ENCODE results near the gene TUBB. TPM values are rescaled to one million over a fixed set of nuclear protein-coding genes. Genes with fewer than 3 reads are reported as not detected.

Gene TUBB
- total and polyA plus RNA-seq, 10 donors = 109 to 344 (median 243) TPM

DNA sequence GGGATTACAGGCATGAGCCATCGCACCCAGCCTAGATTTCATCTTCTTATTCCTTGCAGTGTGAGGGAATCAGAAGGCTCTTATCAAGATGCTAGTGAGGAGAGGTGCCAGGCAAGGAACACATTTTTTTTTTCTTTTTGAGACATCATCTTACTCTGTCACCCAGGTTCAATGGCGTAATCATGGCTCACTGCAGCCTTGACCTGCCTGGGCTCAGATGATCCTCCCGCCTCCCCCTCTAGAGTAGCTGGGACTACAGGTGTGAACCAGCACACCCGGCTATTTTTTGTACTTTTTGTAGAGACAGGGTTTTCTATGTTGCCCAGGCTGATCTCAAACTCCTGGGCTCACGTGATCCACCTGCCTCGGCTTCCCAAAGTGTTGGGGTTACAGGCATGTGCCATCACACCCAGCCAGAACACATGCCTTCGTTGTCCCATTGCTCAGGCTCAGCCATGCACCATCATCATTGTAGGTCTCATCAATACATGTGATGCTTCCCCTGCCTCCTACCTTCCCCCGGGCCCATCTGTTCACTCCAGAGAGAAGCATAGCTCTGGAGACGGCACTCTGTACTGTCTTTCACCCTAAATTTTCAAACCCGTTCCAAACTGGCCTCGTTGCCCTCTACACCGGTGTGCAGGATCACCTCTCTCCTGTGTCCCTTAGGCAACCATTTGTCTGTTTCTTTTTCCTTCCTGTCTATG is 12.2 kb downstream of the TUBB start:
- TF ChIP-seq, protein P1, sequence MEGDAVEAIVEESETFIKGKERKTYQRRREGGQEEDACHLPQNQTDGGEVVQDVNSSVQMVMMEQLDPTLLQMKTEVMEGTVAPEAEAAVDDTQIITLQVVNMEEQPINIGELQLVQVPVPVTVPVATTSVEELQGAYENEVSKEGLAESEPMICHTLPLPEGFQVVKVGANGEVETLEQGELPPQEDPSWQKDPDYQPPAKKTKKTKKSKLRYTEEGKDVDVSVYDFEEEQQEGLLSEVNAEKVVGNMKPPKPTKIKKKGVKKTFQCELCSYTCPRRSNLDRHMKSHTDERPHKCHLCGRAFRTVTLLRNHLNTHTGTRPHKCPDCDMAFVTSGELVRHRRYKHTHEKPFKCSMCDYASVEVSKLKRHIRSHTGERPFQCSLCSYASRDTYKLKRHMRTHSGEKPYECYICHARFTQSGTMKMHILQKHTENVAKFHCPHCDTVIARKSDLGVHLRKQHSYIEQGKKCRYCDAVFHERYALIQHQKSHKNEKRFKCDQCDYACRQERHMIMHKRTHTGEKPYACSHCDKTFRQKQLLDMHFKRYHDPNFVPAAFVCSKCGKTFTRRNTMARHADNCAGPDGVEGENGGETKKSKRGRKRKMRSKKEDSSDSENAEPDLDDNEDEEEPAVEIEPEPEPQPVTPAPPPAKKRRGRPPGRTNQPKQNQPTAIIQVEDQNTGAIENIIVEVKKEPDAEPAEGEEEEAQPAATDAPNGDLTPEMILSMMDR (IDR thresholded peaks at IDR 0.05 in 8 of 11, conservative IDR thresholded peaks at IDR 0.05 in 3 of 11) = no peak
- no peak for TF ChIP-seq POLR2AphosphoS5 (IDR thresholded peaks at IDR 0.05)
- no peak for TF ChIP-seq POLR2A (IDR thresholded peaks at IDR 0.05)
- H3K36me3 ChIP-seq = peaks cover 0 to 100% (median 77%) of the 10 kb centered on the region in 6 donors
- H3K4me3 ChIP-seq = no peak overlapping the region
- intact Hi-C loops (cut with DNase I; ENCODE audit: low total_unique reads) = no loop called here
- H3K27me3 ChIP-seq (replicated peaks in 1 of 7) = no peaks in the 10 kb centered on the region
- no peaks in the 10 kb centered on the region for H3K9me3 ChIP-seq
- no peak overlapping the region for H3K27ac ChIP-seq
- peaks cover 25 to 83% (median 42%) of the 10 kb centered on the region in 6 donors for H3K4me1 ChIP-seq
- DNase-seq = no peak
- WGBS, 5 donors = 93 to 97% (median 93%) methylated on average over 12 of the region's 12 CpGs

DNA sequence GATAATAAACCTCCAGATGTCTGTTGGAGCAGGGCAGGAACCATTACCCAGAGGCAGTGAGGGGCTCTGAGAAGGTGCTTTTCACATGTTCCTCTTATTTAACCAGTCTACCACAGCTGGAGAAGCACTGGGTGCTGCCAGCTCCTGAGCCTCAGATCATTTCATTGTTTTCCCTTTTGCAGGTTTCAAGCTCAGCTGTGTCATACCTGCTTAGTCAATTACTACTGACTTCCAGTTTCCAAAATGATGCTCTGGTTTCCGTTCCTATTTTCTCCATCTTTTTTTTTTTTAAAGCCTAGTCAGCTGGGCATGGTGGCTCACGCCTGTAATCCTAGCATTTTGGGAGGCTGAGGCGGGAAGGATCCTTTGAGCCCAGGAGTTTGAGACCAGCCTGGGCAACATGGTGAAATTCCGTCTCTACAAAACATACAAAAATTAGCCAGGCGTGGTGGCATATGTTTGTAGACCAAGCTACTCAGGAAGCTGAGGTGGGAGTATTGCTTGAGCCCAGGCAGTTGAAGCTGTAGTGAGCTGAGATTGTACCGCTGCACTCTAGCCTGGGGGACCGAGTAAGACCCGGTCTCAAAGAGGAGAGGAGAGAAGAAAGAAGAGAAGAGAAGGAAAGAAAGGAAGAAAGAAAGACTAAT is 15.6 kb downstream of the TUBB start:
- no peak for DNase-seq
- WGBS, 5 donors = 65 to 80% (median 72%) methylated on average over 8 of the region's 8 CpGs
- Histone ChIP-seq H3K9me3 (no peaks in the 10 kb centered on the region), H3K36me3 (peaks cover 5 to 100% (median 72%) of the 10 kb centered on the region in 6 donors), H3K27ac (peak overlapping the region in 5 of 8 donors; percentile 17 to 84 (median 74)), H3K4me3 (no peak overlapping the region), H3K27me3 (replicated peaks in 1 of 7) (no peaks in the 10 kb centered on the region), H3K4me1 (peaks cover 33 to 93% (median 66%) of the 10 kb centered on the region in 6 donors)
- no peak for TF ChIP-seq POLR2A (IDR thresholded peaks at IDR 0.05)
- no peak for TF ChIP-seq POLR2AphosphoS5 (IDR thresholded peaks at IDR 0.05)
- TF ChIP-seq, protein P1 (IDR thresholded peaks at IDR 0.05 in 8 of 11, conservative IDR thresholded peaks at IDR 0.05 in 3 of 11) = no peak
- intact Hi-C loops (cut with DNase I; ENCODE audit: low total_unique reads) = no loop called here

DNA sequence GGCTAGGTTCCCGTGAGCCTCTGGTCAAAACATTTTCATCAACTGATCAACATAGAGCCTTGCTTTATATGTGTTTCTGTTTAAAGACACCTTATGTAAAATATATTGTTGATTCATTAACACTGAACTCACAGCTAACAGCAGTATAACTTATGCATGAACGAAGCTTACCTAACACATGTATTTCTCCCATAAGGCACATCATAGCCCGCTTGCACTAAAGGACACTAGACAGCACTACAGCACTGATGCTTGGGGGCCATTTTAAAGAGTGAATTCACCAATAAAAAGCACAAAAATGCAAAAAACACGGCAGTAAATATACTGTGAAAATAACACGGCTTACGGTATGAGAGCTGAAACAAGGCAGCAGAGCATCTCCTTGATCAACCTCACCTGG is 18.4 kb downstream of the TUBB start:
- Histone ChIP-seq H3K27me3 (replicated peaks in 1 of 7) (no peaks in the 10 kb centered on the region), H3K4me3 (no peak overlapping the region), H3K36me3 (peaks cover 5 to 81% (median 54%) of the 10 kb centered on the region in 6 donors), H3K9me3 (no peaks in the 10 kb centered on the region), H3K4me1 (peaks cover 43 to 91% (median 81%) of the 10 kb centered on the region in 6 donors), H3K27ac (peak overlapping the region in 3 of 8 donors; percentile 73 to 84 (median 77))
- TF ChIP-seq POLR2AphosphoS5 (IDR thresholded peaks at IDR 0.05) = no peak
- intact Hi-C loops (cut with DNase I; ENCODE audit: low total_unique reads) = no loop called here
- no peak for DNase-seq
- 89 to 94% (median 91%) methylated on average over 6 of the region's 6 CpGs for WGBS, 5 donors

DNA sequence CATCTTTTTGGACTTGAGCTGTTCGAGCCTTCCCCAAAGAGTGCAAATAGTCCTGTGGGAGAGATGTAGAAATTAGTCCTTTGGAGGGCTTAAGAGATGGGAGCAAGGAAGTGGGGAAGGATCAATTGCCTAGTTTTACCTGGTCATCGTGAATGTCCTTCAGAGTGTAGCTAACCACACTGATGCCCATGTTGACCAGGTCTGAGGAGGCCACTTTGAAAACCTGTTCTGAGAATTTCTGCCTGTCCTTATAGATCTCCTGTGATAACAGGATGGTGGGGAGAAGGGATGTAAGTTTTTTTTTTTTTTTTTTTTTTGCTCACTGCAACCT is 20.4 kb downstream of the TUBB start:
- intact Hi-C loops (cut with DNase I; ENCODE audit: low total_unique reads) = loop anchor here (5.0 to 10.0 kb wide), 2 partner anchors 82 to 344 kb away; no protein-coding TSS in a partner anchor
- Histone ChIP-seq H3K4me3 (peak overlapping the region in 1 of 8 donors; percentile 74), H3K36me3 (peaks cover 5 to 61% (median 36%) of the 10 kb centered on the region in 6 donors), H3K4me1 (peaks cover 43 to 99% (median 88%) of the 10 kb centered on the region in 6 donors), H3K27me3 (replicated peaks in 1 of 7) (no peaks in the 10 kb centered on the region), H3K27ac (peak overlapping the region in 7 of 8 donors; percentile 4 to 98 (median 94)), H3K9me3 (no peaks in the 10 kb centered on the region)
- 86 to 98% (median 87%) methylated on average over 2 of the region's 2 CpGs for WGBS, 5 donors
- DNase-seq = no peak
- TF ChIP-seq POLR2A (IDR thresholded peaks at IDR 0.05) (no peak), POLR2AphosphoS5 (IDR thresholded peaks at IDR 0.05) (no peak)
- TF ChIP-seq, protein P1 (IDR thresholded peaks at IDR 0.05 in 8 of 11, conservative IDR thresholded peaks at IDR 0.05 in 3 of 11) = no peak
